ENCODE data around the gene HOXD13.

HOXD13 gene

GRCh38 chr2:176092270-176093144, at the start of gene HOXD13:
HOXD13 (plus strand) TSS chr2:176092721; CDS start chr2:176092891, 170 bp downstream.
- DNase-seq = no peak

GRCh38 chr2:176056406-176056805, 36.1 kb upstream of the HOXD13 start:
- DNase-seq = peak; percentile 96

GRCh38 chr2:176063958-176064357, 28.6 kb upstream of the HOXD13 start:
- DNase-seq = peak; percentile 85

GRCh38 chr2:176066645-176067588, 25.6 kb upstream of the HOXD13 start:
- no peak for DNase-seq

- DNase-seq = no peak
Measured at GRCh38 chr2:176067589-176068418, 24.7 kb upstream of the HOXD13 start.

GRCh38 chr2:176068419-176068832, 24.1 kb upstream of the HOXD13 start:
- DNase-seq = no peak

- DNase-seq = no peak
Measured at GRCh38 chr2:176071330-176072291, 20.9 kb upstream of the HOXD13 start.

GRCh38 chr2:176072292-176072669, 20.2 kb upstream of the HOXD13 start:
- no peak for DNase-seq

GRCh38 chr2:176072951-176073904, 19.3 kb upstream of the HOXD13 start:
- DNase-seq = no peak

GRCh38 chr2:176074919-176075425, 17.5 kb upstream of the HOXD13 start:
- no peak for DNase-seq

- DNase-seq = no peak
Measured at GRCh38 chr2:176075481-176075880, 17.0 kb upstream of the HOXD13 start.

- DNase-seq = no peak
Measured at GRCh38 chr2:176076063-176076462, 16.5 kb upstream of the HOXD13 start.

GRCh38 chr2:176076796-176077195, 15.7 kb upstream of the HOXD13 start:
- no peak for DNase-seq

- peak; percentile 50 for DNase-seq
Measured at GRCh38 chr2:176078541-176079284, 13.8 kb upstream of the HOXD13 start.

GRCh38 chr2:176079285-176079830, 13.2 kb upstream of the HOXD13 start:
- peak; percentile 78 for DNase-seq

- DNase-seq = peak; percentile 85
Measured at GRCh38 chr2:176079831-176080539, 12.5 kb upstream of the HOXD13 start.

- no peak for DNase-seq
Measured at GRCh38 chr2:176080540-176081375, 11.8 kb upstream of the HOXD13 start.
